ENCODE measurements around the gene SKI. TPM values are rescaled to one million over a fixed set of nuclear protein-coding genes. Genes with fewer than 3 reads are reported as not detected.

SKI gene
- polyA plus RNA-seq, 3 donors = 0.20 to 6.6 (median 0.25) TPM

DNA sequence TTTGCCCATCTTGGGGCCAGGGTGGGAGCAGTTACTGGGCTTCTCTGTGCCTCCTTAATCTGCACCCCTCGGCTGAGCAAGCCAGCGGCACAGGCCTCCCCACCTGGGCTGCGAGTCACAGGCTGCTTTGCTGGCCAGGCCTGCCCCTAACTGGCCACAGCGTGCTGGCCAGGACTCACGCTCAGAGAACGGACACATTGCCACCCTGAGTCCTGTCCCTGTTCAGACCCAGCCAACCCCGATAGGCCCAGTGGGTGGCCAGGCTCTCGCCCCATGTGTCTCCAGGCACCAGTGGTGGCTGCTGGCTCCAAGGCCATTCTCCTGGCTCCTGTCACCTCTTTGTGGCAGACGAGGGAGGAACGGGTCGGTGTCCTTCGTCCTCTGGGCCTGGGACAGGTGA, 101.9 kb downstream of the SKI start:
- intact Hi-C loops (cut with micrococcal nuclease) = no loop called here
- peaks cover 0 to 3% of the 10 kb centered on the region in 2 donors for H3K36me3 Mint-ChIP-seq

DNA sequence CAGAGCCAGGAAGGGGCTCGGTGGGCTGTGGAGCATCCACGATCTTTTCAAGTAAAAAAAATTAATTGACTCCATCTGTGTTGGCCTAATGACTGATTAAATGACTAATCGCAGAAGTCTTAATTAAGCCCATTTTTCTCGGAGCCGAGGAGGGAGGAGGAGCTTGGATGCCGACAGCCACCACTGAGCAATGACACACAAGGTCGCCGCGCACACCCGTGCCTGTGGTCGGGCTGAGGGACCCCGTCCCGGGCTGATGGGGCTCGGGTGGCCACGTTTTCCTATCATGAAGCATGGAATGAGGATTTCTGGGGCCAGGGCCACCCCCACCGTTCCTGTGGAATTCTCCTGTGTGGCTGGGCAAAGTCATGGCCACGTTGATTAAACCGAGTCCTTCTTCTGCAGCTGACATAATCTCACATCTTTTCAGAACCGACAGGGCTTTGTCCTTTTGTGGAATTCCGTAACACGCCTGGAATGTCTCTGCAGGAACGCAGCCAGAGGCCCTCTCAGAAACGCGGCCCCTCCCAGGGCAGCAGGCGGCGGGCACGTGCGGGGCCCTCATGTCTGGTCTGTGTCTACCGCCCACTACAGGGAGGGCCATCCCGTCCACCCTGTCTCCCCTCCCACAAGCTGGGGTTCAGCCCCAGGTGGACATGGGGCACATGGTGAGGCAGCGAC, 102.5 kb downstream of the SKI start:
- TF ChIP-seq, protein P1, sequence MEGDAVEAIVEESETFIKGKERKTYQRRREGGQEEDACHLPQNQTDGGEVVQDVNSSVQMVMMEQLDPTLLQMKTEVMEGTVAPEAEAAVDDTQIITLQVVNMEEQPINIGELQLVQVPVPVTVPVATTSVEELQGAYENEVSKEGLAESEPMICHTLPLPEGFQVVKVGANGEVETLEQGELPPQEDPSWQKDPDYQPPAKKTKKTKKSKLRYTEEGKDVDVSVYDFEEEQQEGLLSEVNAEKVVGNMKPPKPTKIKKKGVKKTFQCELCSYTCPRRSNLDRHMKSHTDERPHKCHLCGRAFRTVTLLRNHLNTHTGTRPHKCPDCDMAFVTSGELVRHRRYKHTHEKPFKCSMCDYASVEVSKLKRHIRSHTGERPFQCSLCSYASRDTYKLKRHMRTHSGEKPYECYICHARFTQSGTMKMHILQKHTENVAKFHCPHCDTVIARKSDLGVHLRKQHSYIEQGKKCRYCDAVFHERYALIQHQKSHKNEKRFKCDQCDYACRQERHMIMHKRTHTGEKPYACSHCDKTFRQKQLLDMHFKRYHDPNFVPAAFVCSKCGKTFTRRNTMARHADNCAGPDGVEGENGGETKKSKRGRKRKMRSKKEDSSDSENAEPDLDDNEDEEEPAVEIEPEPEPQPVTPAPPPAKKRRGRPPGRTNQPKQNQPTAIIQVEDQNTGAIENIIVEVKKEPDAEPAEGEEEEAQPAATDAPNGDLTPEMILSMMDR (IDR thresholded peaks at IDR 0.05) = no peak
- Mint-ChIP-seq H3K4me1 (no peaks in the 10 kb centered on the region), H3K9me3 (peaks cover 0 to 5% (median 0%) of the 10 kb centered on the region in 7 donors), H3K4me3 (no peak overlapping the region), H3K27me3 (ENCODE audit: low read depth in 3 of 3) (peaks cover 3 to 13% (median 4%) of the 10 kb centered on the region in 3 donors), H3K36me3 (no peaks in the 10 kb centered on the region), H3K27ac (no peak overlapping the region)
- H3K4me2 ChIP-seq (replicated peaks; ENCODE audit: extremely low read depth, low read length, poor library complexity, severe bottlenecking) = no peak overlapping the region
- H3K9me3 ChIP-seq (replicated peaks in 1 of 2; ENCODE audit: control insufficient read depth in 1 of 2, insufficient read depth in 1 of 2, low read length in 2 of 2) = peaks cover 0 to under 1% of the 10 kb centered on the region in 2 donors
- no peaks in the 10 kb centered on the region for H3K4me1 ChIP-seq (ENCODE audit: control insufficient read depth in 1 of 2, insufficient read depth in 2 of 2, low read length in 2 of 2)
- no peak overlapping the region for H3K4me3 ChIP-seq (replicated peaks in 1 of 3; ENCODE audit: low read depth in 2 of 3, low read length in 3 of 3)
- H3K79me2 ChIP-seq (ENCODE audit: insufficient read depth, low read length) = no peaks in the 10 kb centered on the region
- intact Hi-C loops (cut with micrococcal nuclease) = no loop called here
- H3K27me3 ChIP-seq (ENCODE audit: control insufficient read depth in 2 of 2, insufficient read depth in 2 of 2, low read length in 2 of 2) = no peaks in the 10 kb centered on the region
- H3K36me3 ChIP-seq (replicated peaks in 1 of 2; ENCODE audit: control insufficient read depth in 1 of 2, insufficient read depth in 2 of 2, low read length in 2 of 2) = no peaks in the 10 kb centered on the region
- 97% methylated on average over 27 of the region's 31 CpGs for WGBS (ENCODE audit: insufficient coverage)
- no peak overlapping the region for H3K27ac ChIP-seq (ENCODE audit: low read depth in 1 of 2, low read length in 2 of 2)
- DNase-seq = no peak
- H2AFZ ChIP-seq (ENCODE audit: insufficient read depth, low read depth, low read length, poor library complexity, severe bottlenecking) = no peak overlapping the region
- no peaks in the 10 kb centered on the region for H4K20me1 ChIP-seq (ENCODE audit: insufficient read depth, low read length)
- H3K9ac ChIP-seq (ENCODE audit: insufficient read depth, low read length, poor library complexity, severe bottlenecking) = no peak overlapping the region

More for the DNA sequence above, 101.9 kb downstream of the SKI start:
- TF ChIP-seq, protein P1 (IDR thresholded peaks at IDR 0.05) = no peak
- 96% methylated on average over 12 of the region's 12 CpGs for WGBS (ENCODE audit: insufficient coverage)
- Mint-ChIP-seq H3K4me3 (no peak overlapping the region), H3K27ac (no peak overlapping the region), H3K27me3 (ENCODE audit: low read depth in 3 of 3) (peaks cover 2 to 16% (median 6%) of the 10 kb centered on the region in 3 donors), H3K4me1 (no peaks in the 10 kb centered on the region), H3K9me3 (peaks cover 3 to 8% (median 5%) of the 10 kb centered on the region in 7 donors)
- no peaks in the 10 kb centered on the region for H4K20me1 ChIP-seq (ENCODE audit: insufficient read depth, low read length)
- H3K36me3 ChIP-seq (replicated peaks in 1 of 2; ENCODE audit: control insufficient read depth in 1 of 2, insufficient read depth in 2 of 2, low read length in 2 of 2) = no peaks in the 10 kb centered on the region
- no peak for DNase-seq
- H3K4me2 ChIP-seq (replicated peaks; ENCODE audit: extremely low read depth, low read length, poor library complexity, severe bottlenecking) = no peak overlapping the region
- H3K79me2 ChIP-seq (ENCODE audit: insufficient read depth, low read length) = no peaks in the 10 kb centered on the region
- no peaks in the 10 kb centered on the region for H3K27me3 ChIP-seq (ENCODE audit: control insufficient read depth in 2 of 2, insufficient read depth in 2 of 2, low read length in 2 of 2)
- H2AFZ ChIP-seq (ENCODE audit: insufficient read depth, low read depth, low read length, poor library complexity, severe bottlenecking) = no peak overlapping the region
- H3K4me3 ChIP-seq (replicated peaks in 1 of 3; ENCODE audit: low read depth in 2 of 3, low read length in 3 of 3) = no peak overlapping the region
- H3K27ac ChIP-seq (ENCODE audit: low read depth in 1 of 2, low read length in 2 of 2) = no peak overlapping the region
- no peak overlapping the region for H3K9ac ChIP-seq (ENCODE audit: insufficient read depth, low read length, poor library complexity, severe bottlenecking)
- no peaks in the 10 kb centered on the region for H3K4me1 ChIP-seq (ENCODE audit: control insufficient read depth in 1 of 2, insufficient read depth in 2 of 2, low read length in 2 of 2)
- peaks cover 4 to 7% of the 10 kb centered on the region in 2 donors for H3K9me3 ChIP-seq (replicated peaks in 1 of 2; ENCODE audit: control insufficient read depth in 1 of 2, insufficient read depth in 1 of 2, low read length in 2 of 2)

All from CD14-positive monocyte (primary cell).